Activated T-cell treated with anti-CD3 and anti-CD28 coated beads for 24 hours (primary cell): ENCODE results near the gene THY1.
"Not testable (repeated sequence)": the region's sequence is repeated elsewhere in the genome, so short reads cannot be mapped to it uniquely, and the experiment has no call there.

ENCODE experiments used
- DNase-seq: peaks from one replicate; pipeline ENCODE4 v3.0.0-alpha.2; 2020; ENCODE audit warnings: low read depth

THY1 gene

GRCh38 chr11:119418759-119419158 is 4.2 kb downstream of the THY1 start:
- DNase-seq = no peak

GRCh38 chr11:119417726-119418540 is 5.0 kb downstream of the THY1 start:
- DNase-seq = no peak

- no peak for DNase-seq
These were observed 6.1 kb downstream of the THY1 start for GRCh38 chr11:119416606-119417580.

- DNase-seq = no peak
These were observed 7.0 kb downstream of the THY1 start for GRCh38 chr11:119415966-119416365.

GRCh38 chr11:119415517-119415916 is 7.5 kb downstream of the THY1 start:
- DNase-seq = no peak

GRCh38 chr11:119414734-119415133 is 8.2 kb downstream of the THY1 start:
- no peak for DNase-seq

GRCh38 chr11:119414321-119414720 is 8.7 kb downstream of the THY1 start:
- DNase-seq = no peak

GRCh38 chr11:119412072-119412471 is 10.9 kb downstream of the THY1 start:
- no peak for DNase-seq

- DNase-seq = no peak
These were observed 12.5 kb downstream of the THY1 start for GRCh38 chr11:119410501-119410900.

- DNase-seq = no peak
These were observed 13.2 kb downstream of the THY1 start for GRCh38 chr11:119409731-119410130.

- no peak for DNase-seq
These were observed 17.0 kb downstream of the THY1 start for GRCh38 chr11:119406005-119406404.

GRCh38 chr11:119405448-119405847 is 17.5 kb downstream of the THY1 start:
- DNase-seq = not testable (repeated sequence)

GRCh38 chr11:119404872-119405271 is 18.1 kb downstream of the THY1 start:
- DNase-seq = no peak

- no peak for DNase-seq
These were observed 20.0 kb downstream of the THY1 start for GRCh38 chr11:119403021-119403420.

GRCh38 chr11:119402470-119402869 is 20.5 kb downstream of the THY1 start:
- DNase-seq = no peak

GRCh38 chr11:119400860-119401259 is 22.1 kb downstream of the THY1 start:
- no peak for DNase-seq

GRCh38 chr11:119397740-119398139 is 25.2 kb downstream of the THY1 start:
- DNase-seq = no peak

- DNase-seq = no peak
These were observed 26.1 kb downstream of the THY1 start for GRCh38 chr11:119396835-119397234.

- DNase-seq = no peak
These were observed 31.7 kb downstream of the THY1 start for GRCh38 chr11:119391275-119391674.

- DNase-seq = no peak
These were observed 33.2 kb downstream of the THY1 start for GRCh38 chr11:119389611-119390254.

- no peak for DNase-seq
These were observed 34.9 kb downstream of the THY1 start for GRCh38 chr11:119388103-119388502.

GRCh38 chr11:119384332-119384731 is 38.6 kb downstream of the THY1 start:
- no peak for DNase-seq
